NCI-H187 treated with DMSO at 0.1 percent for 48 hours (cell line): ENCODE results near the gene GLIS1.
A peak's percentile ranks its signal among the peaks of the same experiment; 100 is the strongest.

ENCODE experiments used
- DNase-seq: peaks from one replicate; lab custom pipeline; 2025; lab: John Stamatoyannopoulos, UW

GLIS1 gene

DNA sequence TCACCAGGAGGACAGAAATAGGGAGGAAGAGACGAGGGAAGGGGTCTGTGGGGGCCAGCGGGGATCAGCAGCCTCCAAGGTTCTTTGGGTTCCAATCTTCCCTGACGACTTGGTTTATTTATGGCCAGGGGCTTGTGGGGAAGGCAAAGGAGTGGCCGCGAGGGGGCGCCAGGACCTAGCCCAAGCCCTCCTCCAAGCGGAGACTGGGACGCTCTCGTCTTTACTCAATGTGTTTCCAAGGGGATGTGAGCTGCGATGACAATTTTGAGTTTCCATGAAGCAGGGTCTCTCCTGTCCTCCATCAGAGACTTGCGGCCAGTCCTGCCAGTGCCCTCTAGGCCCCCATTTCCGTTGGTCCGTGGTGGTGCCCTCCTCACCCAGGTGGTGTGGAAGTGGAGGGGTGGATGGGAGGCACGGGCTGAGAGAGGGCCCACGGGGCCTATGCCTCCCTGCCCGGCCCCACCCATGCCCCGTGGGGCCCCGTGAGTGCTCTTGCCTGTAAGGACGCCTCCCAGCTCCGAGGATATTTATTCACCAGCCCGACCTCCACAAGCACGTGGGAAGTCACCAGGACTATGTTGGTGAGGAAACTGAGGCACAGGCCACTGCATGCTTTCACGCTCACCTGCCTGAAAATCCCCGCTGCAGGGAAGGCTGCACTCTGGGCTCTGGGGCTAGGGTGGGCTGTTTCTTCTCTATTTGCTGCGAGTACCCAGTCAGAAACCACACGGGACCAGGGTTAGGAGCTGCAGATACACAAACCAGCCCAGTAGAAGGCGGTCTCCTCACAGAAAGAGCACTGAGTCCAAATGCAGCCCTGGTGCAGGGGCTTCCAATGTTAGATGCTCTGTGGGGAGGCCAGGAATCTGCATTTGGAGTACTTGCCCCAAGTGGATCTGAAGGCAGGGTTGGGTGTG is 253.2 kb downstream of the GLIS1 start:
- peak; percentile 52 for DNase-seq

DNA sequence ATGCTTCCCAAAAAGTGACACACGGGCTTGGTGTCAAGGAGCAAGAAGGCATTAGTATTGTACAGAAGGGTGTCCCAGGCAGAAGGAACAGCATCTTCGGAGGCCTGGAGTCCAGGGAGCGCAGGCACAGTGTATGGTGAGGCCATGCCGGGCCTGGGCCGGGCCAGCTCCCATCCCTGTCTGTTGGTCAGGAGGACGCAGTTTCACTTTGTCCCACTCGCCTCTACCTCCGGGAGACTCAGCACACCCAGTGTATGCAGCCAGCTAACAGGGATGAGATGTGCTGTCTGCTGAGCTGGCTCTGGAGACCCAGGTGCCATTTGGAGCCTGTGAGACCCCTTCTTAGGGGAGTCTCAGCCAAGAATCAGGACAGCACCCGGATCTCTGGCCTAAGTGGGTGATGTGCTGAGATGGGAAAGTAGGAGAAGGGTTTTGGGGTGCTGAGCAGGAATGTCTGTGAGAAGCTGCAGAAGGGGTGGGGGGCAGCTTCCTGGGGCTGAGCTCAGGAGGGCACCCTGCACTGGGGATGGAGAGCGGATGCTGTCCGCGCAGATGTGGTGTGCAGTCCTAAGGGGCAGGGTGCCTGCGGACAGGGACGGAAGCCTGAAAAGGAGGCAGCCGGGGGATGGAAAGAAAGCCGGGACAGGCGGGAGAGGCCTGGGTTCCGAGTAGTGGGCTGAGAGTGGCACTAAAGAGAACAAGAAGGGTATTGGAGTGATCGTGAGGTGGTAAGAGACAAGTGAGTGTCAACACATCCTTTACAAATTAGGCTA is 254.1 kb downstream of the GLIS1 start:
- no peak for DNase-seq

DNA sequence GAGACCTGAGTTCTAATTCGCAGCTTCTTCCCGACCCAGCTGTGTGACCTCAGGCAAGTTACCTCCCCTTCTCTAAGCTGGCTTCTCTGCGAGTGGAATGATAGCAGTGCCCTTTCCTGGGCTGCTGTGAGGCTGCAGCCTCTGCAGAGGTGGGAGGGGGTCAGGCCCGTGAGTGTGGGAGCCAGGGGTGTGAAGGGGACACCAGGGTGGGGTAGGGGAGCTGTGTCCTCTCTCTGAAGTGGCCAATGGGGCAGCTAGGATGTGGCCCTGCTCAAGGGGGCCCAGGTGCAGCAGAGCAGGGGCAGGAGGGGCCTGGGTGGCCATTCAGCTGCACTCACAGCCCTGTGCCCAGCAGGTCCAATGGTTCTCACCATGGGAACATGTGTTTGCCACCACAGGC is 255.3 kb downstream of the GLIS1 start:
- no peak for DNase-seq

DNA sequence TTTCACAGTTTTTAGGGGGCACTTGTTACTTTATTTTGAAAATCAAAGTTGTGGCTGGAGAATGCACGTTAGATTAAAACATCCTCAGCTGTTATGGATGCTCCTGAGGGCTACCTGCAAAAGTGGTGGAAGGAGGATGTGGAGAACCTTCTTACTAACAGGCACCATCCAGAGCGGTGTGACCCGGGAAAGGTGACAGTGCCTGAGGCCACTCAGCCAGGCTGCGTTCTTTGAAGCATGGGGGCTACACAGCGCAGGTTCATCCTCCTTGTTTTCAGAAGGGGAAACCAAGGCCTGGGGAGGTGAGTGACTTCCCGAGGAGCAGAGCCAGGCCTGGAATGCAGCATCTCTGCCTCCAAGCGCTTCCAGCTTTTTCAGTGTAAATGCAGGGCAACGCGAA is 255.8 kb downstream of the GLIS1 start:
- DNase-seq, result no peak

DNA sequence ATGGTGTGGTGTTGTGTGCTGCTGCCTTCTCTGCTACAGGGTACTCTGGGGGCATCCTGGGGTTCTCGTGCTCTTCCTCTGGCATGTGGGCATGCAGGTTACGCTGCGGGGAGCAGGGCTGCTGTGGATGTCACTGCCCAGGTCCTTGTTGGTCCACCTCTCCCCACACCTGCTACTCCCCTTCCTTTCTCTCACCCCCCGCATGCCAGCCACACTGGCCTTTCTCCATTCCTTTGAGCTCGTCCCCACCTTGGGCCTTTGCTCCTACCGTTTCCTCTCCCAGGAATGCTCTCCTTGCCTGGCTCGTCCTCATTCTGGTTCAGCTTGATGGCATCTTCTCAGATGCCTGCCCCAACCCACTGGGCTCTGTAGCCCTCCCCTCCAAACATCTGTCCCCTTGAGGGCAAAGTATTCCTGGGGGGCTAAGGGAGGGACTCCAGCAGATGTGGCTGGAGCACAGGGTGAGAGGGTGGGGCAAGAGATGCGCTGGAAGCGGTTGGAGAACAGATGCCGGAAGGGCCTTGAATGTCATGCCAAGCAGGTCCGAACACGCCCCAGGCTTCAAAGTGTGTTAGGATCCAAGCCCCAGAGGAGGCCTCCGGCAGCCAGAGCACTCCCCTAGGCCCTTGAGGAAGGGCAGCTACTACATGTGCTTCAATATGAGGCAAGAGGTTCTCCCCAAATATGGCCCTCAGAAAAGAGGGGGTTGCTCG is 256.4 kb downstream of the GLIS1 start:
- no peak for DNase-seq

DNA sequence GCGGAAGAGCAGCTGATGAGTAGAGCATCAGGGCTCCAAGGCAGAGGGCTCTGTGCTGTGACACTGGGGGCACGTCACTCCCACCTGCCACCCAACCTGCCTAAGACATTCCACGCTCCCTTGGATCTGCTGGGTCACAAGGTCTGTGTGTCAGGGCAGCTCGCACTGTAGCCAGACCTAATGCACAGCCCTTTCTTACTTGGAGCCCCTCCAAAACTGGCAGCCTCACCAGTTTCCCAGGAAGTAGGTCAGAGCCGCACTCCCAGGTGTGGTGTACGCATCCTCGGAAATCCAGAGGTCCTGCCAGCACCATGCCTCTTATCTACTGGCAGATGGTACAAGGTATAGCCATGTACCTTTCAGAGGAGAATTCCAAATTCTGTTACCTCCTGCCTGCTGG is 257.5 kb downstream of the GLIS1 start:
- no peak for DNase-seq

DNA sequence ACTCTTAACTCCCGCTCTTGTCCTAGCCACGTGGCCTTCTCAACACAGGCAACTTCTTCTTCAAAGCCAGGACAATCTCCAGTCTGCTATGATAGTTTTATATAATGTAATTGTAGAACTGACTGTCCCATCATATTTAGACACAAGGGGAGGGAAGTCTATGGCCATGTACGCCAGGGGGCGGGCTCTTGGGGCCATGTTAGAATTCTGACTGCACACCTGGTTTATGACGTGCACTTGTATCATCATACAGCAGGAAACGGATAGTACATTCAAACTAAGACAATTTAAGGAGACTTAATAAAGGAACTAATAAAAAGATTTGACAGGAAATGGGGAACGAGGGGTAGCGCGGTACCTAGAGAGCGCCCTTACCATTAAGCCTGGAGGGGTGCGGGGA is 258.3 kb downstream of the GLIS1 start:
- DNase-seq, result no peak

DNA sequence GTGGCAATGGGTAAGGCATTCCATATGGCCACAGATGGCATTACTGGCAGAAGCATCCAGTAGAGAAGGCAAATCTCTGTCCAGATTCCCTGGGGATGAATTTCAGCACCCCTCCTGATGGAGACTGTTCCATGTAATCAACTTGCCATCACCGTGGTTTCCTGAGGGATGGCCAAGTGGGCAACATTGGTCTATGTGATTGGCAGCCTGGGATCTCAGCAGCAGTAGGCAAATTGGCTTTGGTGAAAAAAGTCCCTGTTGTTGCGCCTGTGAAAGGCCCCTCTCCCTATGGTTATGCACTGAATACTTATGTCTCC is 260.5 kb downstream of the GLIS1 start:
- DNase-seq, result no peak

DNA sequence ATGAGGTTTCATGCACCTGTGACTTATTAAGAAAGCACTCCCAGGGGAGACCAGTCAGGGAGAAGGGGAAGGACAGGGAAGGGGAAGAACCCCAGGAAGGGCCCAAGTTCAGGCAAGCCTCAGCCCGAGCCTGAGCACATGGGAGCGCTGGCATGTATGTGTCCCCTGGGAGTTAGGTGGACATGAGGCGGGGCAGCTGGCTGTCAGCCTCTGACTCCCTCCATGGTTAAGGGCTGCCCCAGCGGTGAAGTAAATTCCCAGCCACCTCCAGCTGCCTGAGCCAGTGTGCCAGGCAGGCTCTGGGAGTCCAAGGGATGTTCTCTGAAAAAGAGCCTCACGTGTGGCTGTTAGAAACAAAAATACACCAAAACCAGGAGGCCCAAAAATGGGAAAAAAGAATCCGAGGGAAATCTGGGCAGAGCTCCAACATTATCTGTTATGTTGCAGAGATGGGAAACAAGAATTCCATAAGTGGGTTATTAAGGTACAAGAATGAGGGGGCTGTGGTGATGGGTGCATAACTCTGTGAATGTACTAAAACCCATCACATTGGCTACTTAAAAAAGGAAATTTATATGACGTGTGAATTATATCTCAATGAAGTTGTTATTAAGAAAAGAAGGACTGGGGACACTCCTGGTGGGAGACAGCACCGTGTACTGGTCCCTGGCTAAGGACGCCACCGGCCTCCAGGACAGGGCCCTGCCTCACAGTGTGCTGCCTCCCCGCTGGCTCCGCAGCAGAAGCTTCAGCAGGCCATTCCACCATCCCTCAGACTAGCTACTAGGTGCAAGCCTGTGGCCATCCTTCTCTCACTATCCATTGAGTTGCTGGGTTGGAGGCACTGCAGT is 261.1 kb downstream of the GLIS1 start:
- no peak for DNase-seq

DNA sequence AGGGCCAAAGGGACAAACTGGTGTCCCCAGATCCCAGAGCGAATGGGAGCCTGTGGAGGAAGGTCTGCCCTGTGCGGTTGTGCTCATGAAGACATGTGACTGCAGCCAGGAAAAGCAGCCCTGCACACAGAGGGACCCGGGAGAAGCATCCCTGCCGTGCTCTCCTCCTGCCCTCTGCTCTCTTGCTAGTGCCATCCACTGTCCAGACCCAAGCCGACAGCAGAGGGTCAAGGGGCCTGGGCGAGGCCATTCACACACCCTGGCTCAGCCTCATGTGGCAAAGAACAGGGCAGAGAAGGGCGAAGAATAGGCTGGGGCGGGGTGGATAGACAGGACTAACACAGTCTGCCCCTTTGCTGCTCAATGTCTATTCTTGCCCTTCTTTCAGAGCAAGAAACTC is 262.4 kb downstream of the GLIS1 start:
- no peak for DNase-seq

DNA sequence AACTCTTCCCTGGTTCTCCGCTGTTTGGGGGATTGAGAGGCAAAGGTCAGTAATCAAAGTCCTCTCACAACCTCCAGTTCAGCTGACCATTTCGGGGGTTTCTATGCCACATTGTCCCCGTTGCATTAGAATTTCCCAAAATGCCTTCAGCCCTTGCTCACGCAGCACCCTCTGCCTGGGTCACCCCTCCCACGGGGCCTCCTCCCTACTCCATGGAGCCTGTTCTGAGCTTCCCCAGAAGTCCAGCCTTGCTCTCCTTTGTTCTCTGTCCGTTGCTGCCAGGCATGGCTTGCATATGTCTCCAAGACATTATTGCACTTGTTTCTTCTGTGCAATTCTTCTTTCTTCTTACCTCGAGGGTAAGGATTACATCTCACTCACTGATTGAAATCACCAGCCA is 263.3 kb downstream of the GLIS1 start:
- no peak for DNase-seq

DNA sequence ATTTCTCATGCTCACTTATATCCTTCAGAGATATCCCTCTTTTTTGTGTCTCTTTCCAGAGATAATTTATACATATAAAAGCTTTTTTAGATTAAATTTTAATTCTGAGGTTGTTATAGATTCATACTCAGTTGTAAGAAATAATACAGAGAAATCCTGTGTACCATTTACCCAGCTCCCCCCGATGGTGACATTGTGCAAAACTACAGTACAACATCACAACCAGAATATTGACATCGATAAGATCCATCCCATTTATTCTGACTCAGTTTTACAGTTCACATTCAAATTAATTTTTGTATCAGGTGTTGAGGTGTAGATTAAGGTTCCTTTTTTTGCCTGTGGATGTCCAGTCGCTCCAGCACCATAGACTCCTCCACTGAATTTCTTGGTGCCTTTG is 265.5 kb downstream of the GLIS1 start:
- DNase-seq, result no peak

DNA sequence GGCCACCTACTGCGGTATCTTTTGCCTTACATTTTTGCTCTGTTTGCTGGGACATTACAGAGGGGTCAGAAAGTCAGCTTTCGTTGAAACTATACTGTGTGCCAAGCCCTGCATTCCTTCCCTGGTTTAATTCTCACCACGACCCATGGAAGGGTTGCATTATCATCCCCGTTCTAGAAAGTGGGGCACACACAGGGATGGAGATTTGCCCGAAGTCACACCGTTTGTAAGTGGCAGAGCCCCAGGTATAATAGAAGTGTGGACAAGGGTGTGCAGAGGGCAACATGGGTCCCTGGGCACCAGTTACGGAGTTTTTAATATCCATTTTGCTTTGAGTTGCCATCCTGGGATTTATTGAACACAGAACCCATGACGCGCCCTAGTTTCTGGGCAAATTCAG is 268.0 kb downstream of the GLIS1 start:
- DNase-seq, result no peak

DNA sequence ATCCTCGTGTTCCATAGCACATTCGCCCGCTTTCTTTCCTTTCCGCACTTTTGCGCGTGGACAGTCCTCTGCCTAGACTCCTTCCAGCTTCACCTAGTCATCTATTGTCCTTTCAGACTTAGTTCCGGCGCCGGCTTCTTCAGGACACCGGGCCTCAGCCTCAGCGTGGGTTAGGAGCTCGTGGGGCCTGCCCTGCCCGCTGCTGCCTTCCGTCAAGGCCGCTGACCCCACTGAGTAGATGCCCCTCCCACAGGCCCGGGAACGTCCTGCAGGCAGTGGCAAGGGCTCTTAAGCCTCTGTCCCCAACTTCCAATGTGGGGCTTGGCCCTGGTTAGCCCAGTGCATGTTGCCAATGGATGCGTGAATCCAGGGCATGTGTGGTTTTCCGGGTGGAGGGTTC is 268.4 kb downstream of the GLIS1 start:
- no peak for DNase-seq

DNA sequence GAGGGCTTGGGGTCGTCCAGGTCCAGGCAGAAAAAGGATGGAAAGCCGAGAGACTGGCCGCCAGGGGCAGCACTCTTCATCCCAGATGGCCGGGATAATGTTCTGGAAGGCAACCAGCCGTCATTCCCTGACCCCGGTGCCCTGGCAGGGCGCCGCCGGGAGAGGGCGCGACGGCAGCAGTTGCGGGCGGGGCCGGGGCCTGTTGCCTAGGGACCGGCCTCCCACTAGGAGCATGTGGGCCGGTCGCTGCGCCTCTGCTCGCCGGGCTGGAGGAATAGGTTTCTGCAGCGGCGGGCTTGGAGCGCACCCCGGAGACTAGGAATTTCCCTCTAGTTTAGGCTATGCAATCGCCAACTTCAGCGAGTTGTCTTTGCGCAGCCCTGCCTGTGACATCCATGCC is 268.8 kb downstream of the GLIS1 start:
- DNase-seq, result no peak

DNA sequence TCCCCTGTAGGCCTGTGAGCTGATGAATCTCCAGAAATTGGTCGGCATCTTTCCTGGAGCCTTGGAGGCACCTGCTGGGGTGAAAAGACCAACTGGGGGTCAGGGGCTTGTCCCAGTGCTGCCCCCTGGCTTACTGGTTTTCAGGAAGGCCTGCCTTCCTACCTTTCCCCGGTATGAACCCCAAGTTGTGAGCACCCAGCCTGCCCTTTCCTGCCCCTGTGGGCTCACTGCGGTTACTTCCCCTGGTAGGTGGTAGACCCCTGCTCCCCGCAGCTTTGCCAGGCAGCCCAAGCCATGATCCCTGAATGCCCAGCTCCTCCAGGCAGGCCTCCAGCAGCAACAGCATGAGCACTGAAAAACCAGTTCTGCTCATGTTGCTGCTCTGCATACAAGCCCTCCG is 269.6 kb downstream of the GLIS1 start:
- DNase-seq, result no peak

DNA sequence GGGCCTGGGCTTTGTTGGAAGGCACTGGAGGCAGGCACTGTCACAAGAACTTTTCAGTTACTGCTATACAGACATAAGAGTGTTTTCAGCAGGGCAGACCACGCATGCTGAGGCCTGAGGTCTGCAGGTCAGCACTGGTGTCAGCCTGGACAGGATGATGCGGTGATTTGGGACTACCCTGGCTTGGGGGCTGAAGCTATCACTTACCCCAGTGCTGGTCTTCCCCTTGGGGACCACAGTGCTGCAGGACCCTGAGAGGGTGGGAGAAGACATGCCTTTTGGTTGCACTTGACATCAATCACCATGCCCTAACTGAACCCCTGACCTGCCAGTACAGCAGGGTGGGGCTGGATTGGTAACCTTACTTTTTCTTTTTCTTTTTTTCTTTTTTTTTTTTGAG is 270.6 kb downstream of the GLIS1 start:
- DNase-seq, result no peak

DNA sequence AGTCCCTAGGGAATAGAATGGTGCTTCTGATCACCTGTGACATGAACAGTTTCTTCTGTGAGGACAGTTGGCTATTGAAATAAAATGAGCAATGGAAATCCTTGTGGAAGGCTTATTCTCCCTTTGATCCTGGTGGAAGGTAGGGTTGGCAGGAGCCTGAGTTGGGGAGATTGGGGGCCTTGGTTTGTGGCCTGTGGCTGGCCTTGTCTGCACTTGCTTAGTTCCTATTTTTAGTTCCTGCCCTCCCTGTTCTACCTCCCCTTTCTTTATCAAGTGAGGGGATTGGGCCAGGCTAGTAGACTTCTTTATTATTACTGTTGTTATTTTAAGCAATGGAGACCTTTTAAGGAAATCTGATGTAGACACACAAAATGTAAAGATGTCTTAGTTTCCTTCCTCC is 271.6 kb downstream of the GLIS1 start:
- no peak for DNase-seq

DNA sequence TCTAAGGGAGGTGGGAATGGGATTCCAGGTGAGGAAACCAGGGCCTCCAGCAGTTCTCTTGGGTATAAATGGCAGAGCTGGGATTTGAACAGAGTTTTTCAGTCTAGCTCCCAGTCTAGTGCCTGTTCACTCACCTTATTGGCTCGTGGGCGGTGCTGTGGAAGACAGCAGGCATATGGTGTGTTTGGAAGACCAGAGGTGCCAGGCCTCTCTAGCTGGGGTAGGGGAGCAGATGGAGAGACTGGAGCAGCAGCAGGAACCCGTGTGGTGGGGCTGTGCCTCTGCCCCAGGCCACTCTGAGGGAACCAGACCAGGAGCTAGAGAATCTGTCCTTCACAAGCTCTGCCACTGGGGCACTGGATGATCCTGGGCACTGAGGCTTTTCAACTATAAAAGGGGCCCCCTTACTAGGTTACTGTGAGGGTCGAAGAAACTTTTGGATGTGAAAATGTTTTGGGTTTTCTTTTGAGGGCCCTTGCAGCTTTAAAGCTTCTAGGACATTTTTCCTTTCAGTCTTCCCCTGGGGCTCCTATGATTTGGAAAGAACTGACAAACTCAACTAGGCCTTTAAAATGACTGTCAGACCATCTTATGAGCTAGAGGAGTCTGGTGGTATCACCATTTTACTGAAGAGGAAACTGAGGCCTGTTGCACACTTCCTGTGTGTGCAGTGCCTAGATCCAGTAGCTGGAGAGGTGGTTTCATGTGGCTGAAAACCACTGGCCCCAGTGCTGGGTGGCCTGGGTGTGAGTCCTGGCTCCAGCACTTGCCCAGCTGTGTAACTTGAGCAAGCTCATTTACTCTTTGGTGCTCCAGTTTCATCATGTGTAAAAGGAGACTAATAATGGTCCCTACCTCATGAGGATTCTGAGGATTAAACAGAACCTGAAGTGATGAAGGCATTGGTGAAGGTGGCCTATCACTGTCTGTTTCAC is 273.7 kb downstream of the GLIS1 start:
- no peak for DNase-seq

DNA sequence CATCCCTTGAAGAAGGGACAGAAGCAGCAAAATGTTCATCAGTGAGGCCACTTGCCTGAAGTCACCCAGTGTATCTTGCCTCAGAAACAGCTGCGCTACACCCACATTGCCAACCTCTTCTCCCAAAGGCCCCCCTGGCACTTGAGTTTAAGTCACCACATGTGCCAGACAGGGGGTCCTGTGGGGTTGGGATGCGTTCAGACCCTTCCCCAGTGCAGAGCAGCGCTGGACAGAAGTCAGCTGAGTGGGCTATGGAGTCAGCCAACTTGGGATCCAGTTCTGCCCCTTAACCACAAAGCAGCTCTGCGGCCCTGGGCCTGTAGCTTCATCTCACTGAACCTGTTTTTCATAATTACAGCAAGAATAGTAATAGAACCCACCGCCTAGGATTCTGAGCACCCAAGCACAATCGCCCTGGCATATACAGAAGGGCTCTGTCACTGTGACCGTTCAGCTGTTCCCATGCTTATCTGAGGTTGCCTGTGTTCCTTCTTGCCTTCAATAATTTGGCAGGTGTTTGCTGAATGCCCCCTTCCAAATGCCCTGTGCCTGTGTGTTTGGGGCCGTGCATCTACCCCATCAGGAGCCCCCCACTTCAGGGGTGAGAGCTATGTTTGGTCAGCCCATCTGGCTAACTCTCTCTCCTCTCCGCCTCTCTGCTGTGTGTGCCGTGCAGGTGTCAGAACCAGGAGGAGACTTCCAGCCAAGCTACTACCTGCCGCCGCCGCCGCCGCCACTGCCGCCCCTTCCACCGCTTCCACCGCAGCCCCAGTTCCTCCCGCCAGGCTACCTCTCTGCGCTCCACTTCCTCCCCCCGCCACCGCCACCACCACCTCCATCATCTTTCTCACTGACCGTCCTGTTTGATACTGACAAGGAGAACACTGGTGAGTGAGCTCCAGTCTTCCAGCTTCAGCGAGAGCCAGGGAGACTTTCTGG is 274.7 kb downstream of the GLIS1 start:
- DNase-seq, result no peak
